Stimulated activated CD8-positive, alpha-beta memory T cell treated with anti-CD3 and anti-CD28 coated beads, Interleukin-4, amount 100 ng/mL, for 1 hour (primary cell): ENCODE results near the gene REL.
"Not testable (repeated sequence)": the region's sequence is repeated elsewhere in the genome, so short reads cannot be mapped to it uniquely, and the experiment has no call there.

Experiments used
- DNase-seq, 2 donors: peaks; one replicate each; pipeline ENCODE4 v3.0.0-alpha.2; 2020; ENCODE audit warnings: low read depth in 2 of 2, low spot score in 1 of 2

The REL gene

DNA sequence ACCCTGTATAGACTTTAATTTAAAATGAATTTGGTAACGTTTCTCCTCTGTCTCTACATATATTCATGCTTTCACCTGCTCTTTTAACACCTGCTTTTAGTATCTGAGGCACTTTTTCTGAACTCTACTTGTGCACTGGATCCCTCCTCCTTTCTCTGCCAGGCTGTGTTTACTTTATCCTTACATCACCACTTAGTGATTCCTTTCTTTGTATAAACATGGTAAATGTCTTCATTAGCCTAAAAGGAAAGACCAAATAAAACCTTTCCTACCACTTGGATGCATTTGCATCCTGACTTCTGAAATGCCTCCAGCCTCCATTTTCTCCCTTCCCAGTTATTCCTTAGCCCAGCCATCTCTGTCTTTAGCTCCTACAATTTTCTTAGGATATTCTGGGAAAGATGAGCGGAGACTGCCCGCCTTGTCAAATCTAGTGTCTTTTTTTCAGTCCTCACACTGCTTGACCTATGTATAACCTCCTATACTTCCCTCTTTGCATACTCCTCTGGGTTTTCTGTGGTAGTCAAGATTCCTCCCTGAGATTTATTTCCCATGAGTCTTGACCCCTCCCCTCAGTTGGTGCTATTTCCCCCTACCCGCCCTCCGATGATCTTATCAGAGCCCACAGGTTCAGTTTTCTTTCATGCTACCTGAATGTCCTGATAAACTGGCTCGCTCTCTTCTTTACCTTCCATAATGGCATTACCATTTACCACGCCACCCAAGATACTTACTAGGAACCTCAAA lies 44.8 kb downstream of the REL start:
- DNase-seq, result no peak

DNA sequence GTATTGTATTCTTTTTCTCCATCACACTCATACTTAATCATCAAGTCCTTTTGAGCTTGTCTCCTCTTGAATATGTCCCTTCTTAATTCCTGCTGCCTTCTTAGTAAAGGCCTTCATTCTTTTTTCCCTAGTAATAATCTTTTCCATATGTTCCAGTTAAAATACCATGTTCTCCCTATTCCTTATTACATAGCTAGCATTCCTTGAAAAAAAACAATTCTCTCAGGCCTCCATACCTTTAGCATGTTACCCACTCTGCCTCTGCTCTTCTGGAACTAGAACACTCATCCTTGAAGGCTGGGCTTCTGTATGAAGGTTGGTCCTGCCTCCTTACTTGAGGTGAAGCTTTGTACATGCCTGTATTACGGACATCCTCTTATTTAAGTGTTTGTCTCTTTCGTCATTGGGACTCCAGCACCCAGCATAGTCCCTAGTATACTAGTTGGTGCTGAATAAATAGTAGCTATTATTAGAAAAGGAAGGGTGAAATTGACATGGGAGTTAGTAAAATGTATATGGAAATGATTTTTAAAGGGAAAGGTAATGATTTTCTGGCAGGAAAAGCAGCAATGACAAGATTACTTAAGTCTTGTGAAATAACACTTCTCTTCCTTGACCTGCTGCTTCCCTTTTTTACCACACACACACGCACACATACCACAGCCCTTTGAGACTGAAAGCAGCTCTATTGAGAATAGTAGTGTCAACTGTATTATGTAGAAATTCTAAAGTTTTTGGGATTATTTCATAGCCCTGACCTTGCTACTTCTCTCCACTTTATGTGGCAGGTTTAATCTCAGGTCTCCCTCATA lies 45.6 kb downstream of the REL start:
- DNase-seq, result no peak

DNA sequence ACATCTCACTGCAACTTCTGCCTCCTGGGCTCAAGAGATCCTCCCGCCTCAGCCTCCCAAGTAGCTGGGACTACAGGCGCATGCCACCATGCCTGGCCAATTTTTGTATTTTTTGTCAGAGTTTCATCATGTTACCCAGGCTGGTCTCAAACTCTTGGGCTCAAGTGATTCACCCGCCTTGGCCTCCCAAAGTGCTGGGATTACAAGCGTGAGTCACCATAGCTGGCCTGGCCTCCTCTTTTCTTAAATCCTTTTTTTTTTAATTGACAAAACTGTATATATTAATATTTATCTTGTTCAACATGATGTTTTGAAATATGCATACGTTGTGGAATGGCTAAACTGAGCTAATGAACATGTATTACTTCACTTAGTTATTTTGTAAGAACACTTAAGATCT lies 50.7 kb downstream of the REL start:
- DNase-seq, result not testable (repeated sequence)

- DNase-seq, result no peak
Observed at GRCh38 chr2:60932954-60933353, 51.6 kb downstream of the REL start.

DNA sequence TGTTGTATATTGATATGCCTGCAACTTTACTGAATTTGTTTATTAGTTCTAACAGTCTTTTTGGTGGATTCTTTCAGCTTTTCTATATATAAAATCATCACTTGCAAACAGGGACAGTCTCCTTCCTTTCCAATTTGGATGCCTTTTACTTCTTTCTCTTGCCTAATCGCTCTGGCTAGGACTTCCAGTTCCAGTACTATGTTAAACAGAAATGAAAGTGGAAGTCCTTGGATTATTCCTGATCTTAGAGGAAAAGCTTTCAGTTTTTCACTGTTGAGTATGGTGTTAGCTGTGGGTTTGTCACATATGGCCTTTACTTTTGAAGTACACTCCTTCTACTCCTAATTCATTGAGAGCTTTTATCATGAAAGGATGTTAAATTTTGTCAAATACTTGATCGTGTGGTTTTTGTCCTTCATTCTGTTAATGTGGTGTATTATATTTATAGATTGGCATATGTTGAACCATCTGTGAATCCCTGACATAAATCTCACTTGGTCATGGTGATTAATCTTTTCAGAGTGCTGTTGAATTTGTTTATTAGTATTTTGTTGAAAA lies 52.9 kb downstream of the REL start:
- DNase-seq, result no peak

- DNase-seq, result no peak
Observed at GRCh38 chr2:60936757-60937156, 55.4 kb downstream of the REL start.

- no peak for DNase-seq
Observed at GRCh38 chr2:60938301-60938700, 56.9 kb downstream of the REL start.

DNA sequence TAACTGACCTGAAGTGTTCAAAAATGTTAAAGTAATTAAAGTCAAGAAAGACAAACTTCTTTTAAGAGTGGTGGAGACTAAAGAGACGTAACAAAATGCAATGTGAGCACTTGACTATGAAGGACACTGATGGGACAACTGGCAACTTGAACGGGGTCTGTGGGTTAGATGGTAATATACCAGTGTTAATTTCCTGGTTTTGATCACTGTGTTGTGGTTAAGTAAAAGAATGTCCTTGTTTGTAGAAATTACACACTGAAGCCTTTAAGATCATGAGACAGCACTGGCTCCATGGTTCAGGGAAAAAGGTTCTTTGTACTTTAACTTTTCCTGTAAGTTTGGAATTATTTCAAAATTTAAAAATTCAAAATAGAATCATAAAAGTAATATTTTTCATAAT lies 58.2 kb downstream of the REL start:
- no peak for DNase-seq

DNA sequence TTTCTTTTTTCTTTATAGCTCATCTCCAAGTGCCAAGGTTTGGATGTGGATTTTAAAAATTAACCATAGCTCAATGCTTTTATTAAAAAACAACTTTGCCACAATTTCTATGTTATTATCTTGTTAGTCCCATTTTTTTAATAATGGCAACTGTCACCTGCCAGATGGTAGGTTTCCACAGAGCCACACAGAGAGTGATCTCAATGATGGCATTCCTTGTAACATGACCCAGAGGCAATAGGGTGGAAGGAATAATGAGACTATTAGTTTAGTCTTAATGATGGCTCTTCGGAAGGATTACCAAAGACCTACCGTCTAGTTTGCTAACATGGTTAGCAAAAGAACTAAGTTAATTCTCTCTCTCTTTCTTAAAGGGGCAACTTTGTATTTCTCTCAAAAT lies 64.0 kb downstream of the REL start:
- DNase-seq, result no peak

GRCh38 chr2:60947056-60947455 lies 65.7 kb downstream of the REL start:
- DNase-seq, result no peak

DNA sequence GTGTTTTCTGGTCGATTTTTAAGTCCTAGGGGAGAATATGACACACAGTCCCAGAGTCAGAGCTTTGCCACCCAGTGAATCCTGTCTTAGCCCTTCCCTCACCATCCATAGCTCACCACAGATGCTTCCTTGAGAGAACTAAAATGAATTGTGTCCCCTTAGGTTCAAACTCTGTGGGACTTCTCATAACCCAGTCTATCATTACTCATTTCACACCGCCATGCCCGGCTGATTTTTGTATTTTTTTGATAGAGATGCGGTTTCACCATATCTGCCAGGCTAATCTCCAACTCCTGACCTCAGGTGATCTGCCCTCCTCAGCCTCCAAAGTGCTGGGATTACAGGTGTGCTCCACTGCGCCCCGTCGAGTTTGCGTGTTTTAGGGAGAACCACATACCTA lies 66.8 kb downstream of the REL start:
- no peak for DNase-seq

DNA sequence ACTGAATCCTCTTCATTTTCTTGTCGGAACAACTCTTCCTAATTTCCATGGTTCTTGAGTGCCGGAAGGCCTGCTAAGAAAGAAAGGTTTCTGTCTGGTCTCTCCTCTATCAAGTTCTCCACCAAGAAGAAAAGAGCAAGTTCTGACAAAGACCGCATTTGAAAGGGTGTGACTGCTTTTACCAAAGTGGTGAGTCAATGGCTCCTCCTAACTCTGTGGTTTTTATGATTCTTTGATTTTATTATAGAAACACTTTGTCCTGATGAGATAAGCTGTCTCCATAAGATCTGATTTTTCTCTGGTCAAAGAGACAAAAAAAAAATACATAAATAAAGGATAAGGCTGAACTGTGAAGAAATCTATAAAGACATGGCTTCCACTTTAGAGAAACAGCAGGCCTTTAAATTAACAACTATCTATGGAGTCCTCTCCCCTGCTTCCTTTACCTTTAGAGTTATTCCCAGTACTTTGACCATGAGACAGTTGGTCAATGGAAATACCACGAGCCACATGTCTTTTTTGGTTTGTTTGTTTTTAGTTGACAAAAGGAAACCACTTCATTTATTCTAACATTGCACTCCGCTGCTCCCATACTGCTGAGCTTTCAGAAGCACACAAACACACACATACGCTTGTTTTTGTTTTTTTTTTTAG lies 67.7 kb downstream of the REL start:
- DNase-seq, result no peak

DNA sequence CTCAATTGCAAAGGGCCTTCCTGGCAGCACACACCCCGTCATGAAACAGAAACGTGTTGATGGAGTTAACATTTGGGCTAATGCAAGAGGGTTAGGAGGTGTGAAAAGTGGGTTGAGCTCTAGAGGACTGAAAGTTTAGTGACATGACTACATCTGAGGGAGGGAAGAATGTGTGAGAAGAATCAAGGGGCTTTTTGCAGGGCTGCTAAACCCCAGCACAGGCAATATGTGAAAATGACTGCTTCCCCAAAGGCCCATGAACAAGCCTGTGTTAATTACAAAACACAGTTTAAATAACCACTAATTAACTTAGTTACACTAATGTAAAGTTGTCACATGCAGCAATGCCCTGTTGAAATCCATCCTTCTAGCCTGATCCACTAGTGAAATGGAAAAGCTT lies 72.8 kb downstream of the REL start:
- no peak for DNase-seq

GRCh38 chr2:60957224-60957623 lies 75.8 kb downstream of the REL start:
- no peak for DNase-seq

- DNase-seq, result no peak
Observed at GRCh38 chr2:60957643-60958042, 76.3 kb downstream of the REL start.

DNA sequence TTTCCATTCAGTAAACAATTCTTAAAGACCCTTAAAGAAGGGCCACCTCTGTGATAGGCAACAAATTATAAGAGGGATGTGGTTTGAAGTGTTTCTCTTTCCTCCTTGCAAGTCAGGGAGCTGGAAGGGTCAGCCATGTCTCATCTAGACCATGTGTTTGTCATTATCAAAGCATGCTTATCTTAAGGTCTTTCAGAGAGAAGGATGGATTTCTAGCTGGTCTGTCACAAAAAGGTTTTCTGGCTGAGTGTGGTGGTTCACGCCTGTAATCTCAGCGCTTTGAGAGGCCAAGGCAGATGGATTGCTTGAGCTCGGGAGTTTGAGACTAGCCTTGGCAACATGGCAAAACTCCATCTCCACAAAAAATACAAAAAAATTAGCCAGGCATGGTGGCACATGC lies 77.0 kb downstream of the REL start:
- DNase-seq, result no peak

DNA sequence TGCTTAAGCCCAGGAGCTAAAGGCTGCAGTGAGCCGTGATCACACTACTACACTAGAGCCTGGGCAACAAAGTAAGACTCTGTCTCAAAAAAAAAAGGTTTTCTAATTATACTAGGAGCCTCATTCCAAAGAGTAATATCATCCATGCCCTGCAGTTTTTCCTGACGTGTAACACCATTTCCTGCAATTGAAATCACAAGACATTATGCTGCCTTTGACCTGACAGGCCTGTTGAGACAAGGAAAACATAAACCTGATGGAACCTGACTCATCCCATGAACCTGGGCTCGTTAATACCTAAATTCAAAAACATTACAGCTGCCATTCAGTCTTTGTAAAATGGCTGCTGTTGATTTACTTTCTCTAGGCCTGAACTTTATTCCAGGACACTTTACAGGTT lies 77.4 kb downstream of the REL start:
- DNase-seq, result no peak

DNA sequence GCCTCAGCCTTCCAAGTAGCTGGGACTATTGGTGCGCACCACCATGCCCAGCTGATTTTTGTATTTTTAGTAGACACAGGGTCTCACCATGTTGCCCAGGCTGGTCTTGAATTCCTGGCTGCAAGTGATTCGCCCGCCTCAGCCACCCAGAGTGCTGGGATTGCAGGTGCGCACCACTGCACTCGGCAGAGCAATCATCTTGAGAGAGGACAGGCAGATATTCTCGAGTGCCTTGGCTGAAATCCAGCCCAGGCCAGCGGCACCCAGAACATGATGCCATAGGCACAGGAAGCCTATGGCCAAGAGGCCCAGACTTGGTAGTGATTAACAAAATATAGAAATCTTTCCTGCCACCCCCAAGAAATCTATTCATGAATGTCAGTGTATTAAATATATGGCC lies 78.1 kb downstream of the REL start:
- DNase-seq, result no peak

DNA sequence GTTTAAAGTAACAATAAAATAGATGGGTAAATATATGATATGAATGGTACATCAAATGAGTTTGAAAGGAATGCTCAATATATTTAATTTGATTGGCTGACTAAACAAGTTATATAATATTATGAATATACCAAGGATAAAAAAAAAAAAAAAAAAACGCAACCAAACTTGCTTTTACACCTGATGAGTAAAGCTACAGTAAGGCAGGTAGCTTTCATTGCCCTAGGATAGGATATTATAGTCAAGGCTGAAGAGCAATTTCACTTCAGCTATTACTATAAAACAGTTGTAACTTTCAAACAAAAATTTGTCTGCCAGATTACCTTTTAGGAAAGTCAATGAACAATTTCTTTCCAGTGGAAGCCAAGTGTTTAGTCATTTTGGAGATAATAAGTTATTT lies 79.3 kb downstream of the REL start:
- no peak for DNase-seq

DNA sequence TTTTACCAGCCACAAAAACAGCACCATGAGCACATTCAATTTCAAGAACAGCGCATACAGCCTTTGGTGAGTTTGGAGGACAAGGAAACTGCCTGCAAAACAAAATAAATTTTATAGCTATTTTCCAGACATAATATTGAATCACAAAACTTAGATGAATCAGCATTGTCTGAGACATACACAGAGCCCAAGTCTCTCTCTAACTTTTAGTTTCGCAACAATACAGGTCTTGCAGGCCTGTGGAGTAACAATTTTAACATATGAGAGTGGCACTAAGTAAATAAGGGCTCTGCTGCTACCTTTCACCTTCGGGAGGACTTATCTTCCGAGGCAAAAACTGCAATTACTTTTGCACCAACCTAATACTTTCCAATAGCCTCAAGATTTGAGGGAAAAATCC lies 80.1 kb downstream of the REL start:
- DNase-seq, result no peak

DNA sequence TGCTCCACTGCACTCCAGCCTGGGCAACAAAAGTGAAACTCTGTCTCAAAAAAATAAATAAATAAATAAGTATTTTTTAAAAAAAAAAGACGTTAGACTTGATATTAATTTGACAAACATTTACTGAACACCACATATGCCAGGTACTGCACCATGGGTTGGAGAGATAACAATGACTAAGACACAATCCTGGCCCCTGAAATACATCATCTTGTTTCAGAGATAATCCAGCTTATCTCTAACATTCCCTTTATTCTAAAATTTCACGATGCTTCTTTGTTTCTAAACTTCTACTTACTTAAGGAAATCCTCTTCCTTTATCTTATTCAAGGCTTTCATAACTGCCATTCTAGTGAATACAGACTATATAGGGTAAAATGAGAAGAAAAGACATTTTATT lies 81.2 kb downstream of the REL start:
- DNase-seq, result no peak

- no peak for DNase-seq
Observed at GRCh38 chr2:60963190-60963589, 81.8 kb downstream of the REL start.
